K562 (cell line): ENCODE results near the gene GLRX. TPM values are rescaled to one million over a fixed set of nuclear protein-coding genes. Genes with fewer than 3 reads are reported as not detected.

Experiments
- FOSL1 ChIP-seq: fragments of 200-800 bp; sonication (Bioruptor generic); conservative IDR thresholded peaks from 2 replicates; pipeline ENCODE4 v1.6.1; 2016; ENCODE audit warnings: missing genetic modification characterization, missing compliant biosample characterization
- FOXJ3 ChIP-seq: sonication (generic); formaldehyde crosslinking; IDR thresholded peaks from 2 replicates; pipeline ENCODE4 v1.4.0; 2020; ENCODE audit warnings: mild to moderate bottlenecking, missing genetic modification reagents
- GTF2F1 ChIP-seq: IDR thresholded peaks from 2 replicates; pipeline ENCODE4 v1.6.1; 2011; ENCODE audit warnings: low read depth, low read length, improper control_type of control experiment
- HNRNPUL1 ChIP-seq: fragments of 200-400 bp; formaldehyde crosslinking; IDR thresholded peaks from 2 replicates; pipeline ENCODE4 v1.6.1; 2017; ENCODE audit warnings: low read length
- HOMEZ ChIP-seq: fragments of 250-450 bp; sonication (Bioruptor Pico); IDR thresholded peaks from 2 replicates; pipeline ENCODE4 v1.4.0; 2020; ENCODE audit warnings: mild to moderate bottlenecking, moderate library complexity
- JUN ChIP-seq, 2 experiments: sonication (generic) in 1 of 2; formaldehyde crosslinking in 1 of 2; IDR thresholded peaks; 2 replicates each; pipeline versions ENCODE4 v1.6.1 to v1.8.0; 2012 to 2022; ENCODE audit warnings: borderline replicate concordance in 2 of 2, mild to moderate bottlenecking in 2 of 2, improper control_type of control experiment in 1 of 2, low read depth in 1 of 2, low read length in 1 of 2, missing genetic modification reagents in 1 of 2
- JUND ChIP-seq, 2 experiments: IDR thresholded peaks; 2 replicates in 1 of 2; 3 replicates in 1 of 2; pipeline ENCODE4 v1.6.1; 2011; ENCODE audit warnings: borderline replicate concordance in 2 of 2, low read depth in 2 of 2, low read length in 2 of 2, improper control_type of control experiment in 1 of 2, missing biosample characterization in 1 of 2, missing genetic modification characterization in 1 of 2, missing genetic modification reagents in 1 of 2
- KAT2B ChIP-seq: IDR thresholded peaks from one replicate; pipeline ENCODE4 v1.6.1; 2012; ENCODE audit warnings: low read depth, mild to moderate bottlenecking, control low read depth, inconsistent platforms, low read length, moderate library complexity
- LARP7 ChIP-seq: fragments of 450-650 bp; IDR thresholded peaks from 2 replicates; pipeline ENCODE4 v1.6.1; 2016
- MIER1 ChIP-seq: fragments of 450-650 bp; IDR thresholded peaks from 2 replicates; pipeline ENCODE4 v1.6.1; 2016; ENCODE audit warnings: antibody characterized with exemption, mild to moderate bottlenecking, low read depth
- NEUROD1 ChIP-seq: fragments of 150-350 bp; IDR thresholded peaks from 2 replicates; pipeline ENCODE4 v1.6.1; 2014; ENCODE audit warnings: borderline replicate concordance, low read length, low read depth; ENCODE audit not compliant: partially characterized antibody
- NFIC ChIP-seq: fragments of 450-650 bp; IDR thresholded peaks from 2 replicates; pipeline ENCODE4 v1.6.1; 2017; ENCODE audit warnings: mild to moderate bottlenecking, inconsistent platforms
- PCBP2 ChIP-seq: fragments of 200-400 bp; formaldehyde crosslinking; IDR thresholded peaks from 2 replicates; pipeline ENCODE4 v1.6.1; 2018; ENCODE audit warnings: low read length, low read depth, mild to moderate bottlenecking, moderate library complexity; ENCODE audit not compliant: poor library complexity, severe bottlenecking
- RFX7 ChIP-seq: fragments of 250-450 bp; sonication (Bioruptor Pico); IDR thresholded peaks from 2 replicates; pipeline ENCODE4 v1.5.1; 2021; ENCODE audit warnings: mild to moderate bottlenecking
- THRA ChIP-seq: fragments of 450-650 bp; IDR thresholded peaks from 2 replicates; pipeline ENCODE4 v1.6.1; 2017; ENCODE audit warnings: mild to moderate bottlenecking, moderate library complexity
- TRIM25 ChIP-seq: fragments of 450-650 bp; IDR thresholded peaks from 2 replicates; pipeline ENCODE4 v1.7.0; 2016; ENCODE audit warnings: borderline replicate concordance
- polyA plus RNA-seq, 8 experiments: library from polyadenylated mRNA; depleted of rRNA in 4 of 8; stranded (reverse) in 5 of 8; unstranded in 3 of 8; fragments of >200 nt; fragmentation: Nextera tagmentation in 2 of 8; fragmentation: Illumina TruSeq in 1 of 8; extraction: Ambion mirVana in 2 of 8; extraction: Trizol in 1 of 8; gene quantifications; 2 replicates each; pipeline versions ENCODE4 v1.2.1 to v1.2.3, GENCODE V29; 2011 to 2014; ENCODE audit warnings: inconsistent platforms in 1 of 8, missing spikeins in 1 of 8
- total RNA-seq, 7 experiments: library from RNA; depleted of rRNA in 6 of 7; stranded (reverse); fragments of >200 nt in 6 of 7; fragmentation: Illumina TruSeq in 2 of 7; extraction: Trizol in 2 of 7; gene quantifications; 2 replicates each; pipeline versions ENCODE4 v1.2.1 to v1.2.3, GENCODE V29; 2011 to 2021; ENCODE audit warnings: low replicate concordance in 1 of 7
- TF ChIP-seq, protein P1 (sequence below), 3 experiments: IDR thresholded peaks in 2 of 3; conservative IDR thresholded peaks in 1 of 3; 2 replicates each; pipeline ENCODE4 v1.5.1; 2011 to 2012; ENCODE audit warnings: low read length in 3 of 3, mild to moderate bottlenecking in 3 of 3, control low read depth in 2 of 3, improper control_type of control experiment in 1 of 3, inconsistent platforms in 1 of 3, low read depth in 1 of 3, mixed read lengths in 1 of 3, moderate library complexity in 1 of 3; ENCODE audit not compliant: insufficient read depth in 2 of 3
- TF ChIP-seq, protein P2 (sequence below), 2 experiments: fragments of 450-650 bp; IDR thresholded peaks; 2 replicates each; pipeline ENCODE4 v1.6.1; 2016

The GLRX gene
- total and polyA plus RNA-seq, 9 of the 15 experiments (the other 6 are each of a cell fraction or from before 2014, with no cell fraction given), result 2.3 to 11.2 (median 4.6) TPM

DNA sequence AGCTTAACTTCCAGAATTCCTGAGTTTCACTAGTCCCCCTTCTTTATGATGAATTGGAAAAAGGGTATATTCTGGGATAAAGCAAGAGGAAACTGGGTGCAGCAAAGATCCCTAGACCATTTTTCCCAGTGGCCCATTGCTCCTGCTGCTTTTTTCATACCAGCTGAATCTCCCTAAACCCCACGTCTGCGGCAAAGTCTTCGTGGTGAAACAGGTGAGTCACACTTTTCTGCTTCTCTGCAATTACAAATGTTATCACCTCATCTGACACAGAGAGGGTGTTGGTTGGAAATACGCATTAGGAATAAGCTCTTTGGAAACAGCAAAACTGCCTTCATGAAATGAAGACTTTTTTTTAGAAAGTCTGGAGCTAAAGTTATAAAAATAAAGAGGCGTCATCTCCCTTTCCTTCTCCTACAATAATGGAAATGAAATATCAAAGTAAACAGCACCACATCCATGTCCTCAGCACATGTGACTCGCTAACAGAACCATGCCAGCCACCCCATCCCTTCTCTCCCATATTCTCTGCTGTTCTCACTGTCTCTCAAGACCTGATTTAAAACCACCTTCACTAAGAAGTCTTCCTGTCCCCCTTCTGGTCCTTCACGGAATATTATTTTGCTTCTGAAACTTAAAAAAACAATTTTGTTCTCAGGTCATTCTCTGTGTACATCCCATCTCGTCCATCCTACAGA, 39.5 kb upstream of the GLRX start (continued):
- TF ChIP-seq TRIM25 (no peak), JUND (IDR thresholded peaks at IDR 0.05; ENCODE audit: borderline replicate concordance, low read depth, low read length) (peak; percentile 36; the same call in 1 of the 2 replicates), JUND (tag; IDR thresholded peaks at IDR 0.05; ENCODE audit: borderline replicate concordance, low read depth, low read length) (no peak), RFX7 (CRISPR knock-in tag) (no peak), THRA (no peak), FOXJ3 (no peak), GTF2F1 (no peak), HNRNPUL1 (no peak), JUN (IDR thresholded peaks at IDR 0.05; ENCODE audit: borderline replicate concordance, low read depth, low read length) (peak; percentile 49; the same call in 1 of the 2 replicates), JUN (CRISPR knock-in tag; IDR thresholded peaks at IDR 0.05; ENCODE audit: borderline replicate concordance) (no peak), HOMEZ (CRISPR knock-in tag) (no peak), PCBP2 (no peak), KAT2B (no peak), LARP7 (no peak), FOSL1 (peak; percentile 75), MIER1 (no peak), NEUROD1 (no peak), NFIC (no peak)
- TF ChIP-seq, protein P1, sequence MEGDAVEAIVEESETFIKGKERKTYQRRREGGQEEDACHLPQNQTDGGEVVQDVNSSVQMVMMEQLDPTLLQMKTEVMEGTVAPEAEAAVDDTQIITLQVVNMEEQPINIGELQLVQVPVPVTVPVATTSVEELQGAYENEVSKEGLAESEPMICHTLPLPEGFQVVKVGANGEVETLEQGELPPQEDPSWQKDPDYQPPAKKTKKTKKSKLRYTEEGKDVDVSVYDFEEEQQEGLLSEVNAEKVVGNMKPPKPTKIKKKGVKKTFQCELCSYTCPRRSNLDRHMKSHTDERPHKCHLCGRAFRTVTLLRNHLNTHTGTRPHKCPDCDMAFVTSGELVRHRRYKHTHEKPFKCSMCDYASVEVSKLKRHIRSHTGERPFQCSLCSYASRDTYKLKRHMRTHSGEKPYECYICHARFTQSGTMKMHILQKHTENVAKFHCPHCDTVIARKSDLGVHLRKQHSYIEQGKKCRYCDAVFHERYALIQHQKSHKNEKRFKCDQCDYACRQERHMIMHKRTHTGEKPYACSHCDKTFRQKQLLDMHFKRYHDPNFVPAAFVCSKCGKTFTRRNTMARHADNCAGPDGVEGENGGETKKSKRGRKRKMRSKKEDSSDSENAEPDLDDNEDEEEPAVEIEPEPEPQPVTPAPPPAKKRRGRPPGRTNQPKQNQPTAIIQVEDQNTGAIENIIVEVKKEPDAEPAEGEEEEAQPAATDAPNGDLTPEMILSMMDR (IDR thresholded peaks at IDR 0.05 in 2 of 3, conservative IDR thresholded peaks at IDR 0.05 in 1 of 3; ENCODE audit: insufficient read depth in 2 of 3, low read depth in 1 of 3, low read length in 3 of 3), result peak in 1 of 3 experiments; percentile 5; a peak in 2 of 6 replicates
- TF ChIP-seq, protein P2, sequence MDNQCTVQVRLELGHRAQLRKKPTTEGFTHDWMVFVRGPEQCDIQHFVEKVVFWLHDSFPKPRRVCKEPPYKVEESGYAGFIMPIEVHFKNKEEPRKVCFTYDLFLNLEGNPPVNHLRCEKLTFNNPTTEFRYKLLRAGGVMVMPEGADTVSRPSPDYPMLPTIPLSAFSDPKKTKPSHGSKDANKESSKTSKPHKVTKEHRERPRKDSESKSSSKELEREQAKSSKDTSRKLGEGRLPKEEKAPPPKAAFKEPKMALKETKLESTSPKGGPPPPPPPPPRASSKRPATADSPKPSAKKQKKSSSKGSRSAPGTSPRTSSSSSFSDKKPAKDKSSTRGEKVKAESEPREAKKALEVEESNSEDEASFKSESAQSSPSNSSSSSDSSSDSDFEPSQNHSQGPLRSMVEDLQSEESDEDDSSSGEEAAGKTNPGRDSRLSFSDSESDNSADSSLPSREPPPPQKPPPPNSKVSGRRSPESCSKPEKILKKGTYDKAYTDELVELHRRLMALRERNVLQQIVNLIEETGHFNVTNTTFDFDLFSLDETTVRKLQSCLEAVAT (IDR thresholded peaks at IDR 0.05), result no peak
